ENCODE measurements around the gene RBSN.

The RBSN gene

GRCh38 chr3:15023249-15023648 is 75.7 kb downstream of the RBSN start:
- peaks cover 35% of the 10 kb centered on the region for H3K36me3 ChIP-seq (ENCODE audit: control insufficient read depth, insufficient read depth, low read length)
- H3K27me3 ChIP-seq (ENCODE audit: control insufficient read depth, insufficient read depth, low read length): no peaks in the 10 kb centered on the region
- no peak overlapping the region for H3K27ac ChIP-seq (ENCODE audit: low read depth, low read length)
- H3K4me3 ChIP-seq (ENCODE audit: low read length): no peak overlapping the region
- no peaks in the 10 kb centered on the region for H3K4me1 ChIP-seq (ENCODE audit: control insufficient read depth, insufficient read depth, low read length)
- no peak overlapping the region for H3K9ac ChIP-seq (ENCODE audit: low read length)
